ENCODE measurements around the gene GRID1.

Gene GRID1

DNA sequence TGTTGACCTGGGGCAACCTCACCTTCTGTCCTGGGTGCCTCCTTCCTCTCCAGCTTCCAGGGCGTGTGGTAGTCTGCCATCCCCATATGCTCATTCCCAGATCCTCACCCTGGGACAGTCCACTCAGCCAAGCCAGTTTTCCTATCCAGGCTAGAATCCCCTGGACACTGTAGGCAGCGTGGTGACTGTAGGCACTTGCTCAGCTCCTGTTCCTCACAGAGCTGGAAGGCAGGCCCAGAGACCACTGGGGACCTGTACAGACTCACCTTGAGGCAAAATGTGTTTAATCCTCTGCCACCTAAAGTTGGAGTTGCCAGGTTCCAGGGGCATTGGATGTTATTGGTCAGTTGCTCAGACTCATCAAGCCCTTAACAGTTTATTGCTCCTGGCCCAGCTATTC is 2.4 kb upstream of the GRID1 start:
- FAIRE-seq = no peak
- no peak for DNase-seq (ENCODE audit: insufficient read length, low spot score)
- TF ChIP-seq, protein P1, sequence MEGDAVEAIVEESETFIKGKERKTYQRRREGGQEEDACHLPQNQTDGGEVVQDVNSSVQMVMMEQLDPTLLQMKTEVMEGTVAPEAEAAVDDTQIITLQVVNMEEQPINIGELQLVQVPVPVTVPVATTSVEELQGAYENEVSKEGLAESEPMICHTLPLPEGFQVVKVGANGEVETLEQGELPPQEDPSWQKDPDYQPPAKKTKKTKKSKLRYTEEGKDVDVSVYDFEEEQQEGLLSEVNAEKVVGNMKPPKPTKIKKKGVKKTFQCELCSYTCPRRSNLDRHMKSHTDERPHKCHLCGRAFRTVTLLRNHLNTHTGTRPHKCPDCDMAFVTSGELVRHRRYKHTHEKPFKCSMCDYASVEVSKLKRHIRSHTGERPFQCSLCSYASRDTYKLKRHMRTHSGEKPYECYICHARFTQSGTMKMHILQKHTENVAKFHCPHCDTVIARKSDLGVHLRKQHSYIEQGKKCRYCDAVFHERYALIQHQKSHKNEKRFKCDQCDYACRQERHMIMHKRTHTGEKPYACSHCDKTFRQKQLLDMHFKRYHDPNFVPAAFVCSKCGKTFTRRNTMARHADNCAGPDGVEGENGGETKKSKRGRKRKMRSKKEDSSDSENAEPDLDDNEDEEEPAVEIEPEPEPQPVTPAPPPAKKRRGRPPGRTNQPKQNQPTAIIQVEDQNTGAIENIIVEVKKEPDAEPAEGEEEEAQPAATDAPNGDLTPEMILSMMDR (IDR thresholded peaks at IDR 0.05; ENCODE audit: insufficient read depth, missing control alignments) = no peak

DNA sequence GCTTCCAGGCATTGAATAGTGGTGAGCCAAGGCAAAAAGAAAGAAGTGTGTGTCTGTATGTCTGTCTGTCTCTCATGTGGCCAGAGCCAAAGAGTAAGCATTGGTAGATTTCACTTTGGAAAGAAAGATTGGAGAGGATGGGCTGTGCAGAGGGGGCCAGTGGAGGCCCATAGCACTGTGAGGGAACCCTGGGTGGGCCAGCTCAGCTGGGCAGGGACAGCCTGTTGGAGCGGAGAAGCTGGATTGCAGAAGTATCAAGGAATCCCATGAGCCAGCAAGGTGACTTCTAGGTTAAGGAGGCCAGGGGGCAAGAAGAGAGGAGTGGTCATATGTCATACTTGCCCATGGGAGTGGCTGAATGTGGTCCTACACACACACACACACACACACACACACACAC is 1.5 kb upstream of the GRID1 start:
- DNase-seq (ENCODE audit: insufficient read length, low spot score) (no peak), FAIRE-seq (no peak)
- TF ChIP-seq, protein P1 (IDR thresholded peaks at IDR 0.05; ENCODE audit: insufficient read depth, missing control alignments) = no peak

DNA sequence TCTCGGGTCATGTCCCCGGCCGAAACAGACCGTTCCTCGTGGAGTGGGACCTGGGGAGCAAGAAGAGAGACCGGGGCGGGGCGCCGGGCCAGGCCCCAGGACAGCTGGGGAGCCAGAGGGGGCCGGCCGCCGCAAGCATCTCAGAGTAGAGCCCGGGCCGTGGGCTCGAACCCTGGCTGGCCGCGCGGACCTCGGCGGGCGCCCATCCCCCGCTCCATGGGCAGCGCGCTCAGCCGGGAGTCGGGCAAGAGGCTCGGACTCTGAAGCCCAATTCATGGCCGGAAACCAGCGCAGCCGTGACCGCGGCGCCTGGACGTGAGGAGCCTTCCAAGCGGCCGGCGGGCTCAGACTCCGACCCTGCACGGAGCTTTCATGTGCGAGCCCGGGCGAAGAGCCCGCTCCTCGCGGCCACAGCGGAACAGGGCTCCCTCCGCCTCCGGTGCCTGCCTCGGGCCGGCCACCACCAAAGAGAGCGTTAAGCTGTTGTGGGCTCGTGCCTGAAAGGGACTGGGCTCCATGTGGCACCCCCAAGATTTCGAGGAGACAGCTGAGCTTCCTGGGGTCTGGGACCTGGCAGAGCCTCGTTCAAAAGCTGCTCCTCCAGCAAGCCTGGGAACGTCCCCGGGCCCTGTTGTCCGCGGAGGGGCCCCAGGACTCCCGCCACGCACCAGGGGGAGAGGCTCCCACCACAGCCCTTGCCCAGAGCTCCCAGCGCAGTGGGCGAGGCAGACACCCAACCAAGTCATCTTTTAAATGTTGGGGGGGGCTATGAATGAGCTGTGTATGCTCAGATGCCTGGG is 757 bp upstream of the GRID1 start:
- DNase-seq (ENCODE audit: insufficient read length, low spot score) = no peak
- no peak for FAIRE-seq

DNA sequence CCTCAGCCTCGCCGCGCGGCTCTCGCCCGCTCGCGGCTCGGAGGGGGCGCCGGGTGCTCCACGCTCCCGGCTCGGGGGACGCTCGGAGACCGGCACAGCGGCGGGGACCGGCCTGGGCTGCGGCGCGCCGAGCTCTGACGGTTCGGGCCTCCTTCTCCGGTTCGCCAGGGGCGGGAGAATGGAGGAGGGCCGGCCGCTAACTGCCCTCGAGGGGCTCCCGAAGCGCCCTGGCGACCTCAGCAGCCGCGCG is 232 bp upstream of the GRID1 start:
- TF ChIP-seq, protein P1 (IDR thresholded peaks at IDR 0.05; ENCODE audit: insufficient read depth, missing control alignments) = no peak
- no peak for FAIRE-seq
- DNase-seq (ENCODE audit: insufficient read length, low spot score) = no peak

More for the DNA sequence above, 757 bp upstream of the GRID1 start:
- TF ChIP-seq, protein P1 (IDR thresholded peaks at IDR 0.05; ENCODE audit: insufficient read depth, missing control alignments) = no peak

DNA sequence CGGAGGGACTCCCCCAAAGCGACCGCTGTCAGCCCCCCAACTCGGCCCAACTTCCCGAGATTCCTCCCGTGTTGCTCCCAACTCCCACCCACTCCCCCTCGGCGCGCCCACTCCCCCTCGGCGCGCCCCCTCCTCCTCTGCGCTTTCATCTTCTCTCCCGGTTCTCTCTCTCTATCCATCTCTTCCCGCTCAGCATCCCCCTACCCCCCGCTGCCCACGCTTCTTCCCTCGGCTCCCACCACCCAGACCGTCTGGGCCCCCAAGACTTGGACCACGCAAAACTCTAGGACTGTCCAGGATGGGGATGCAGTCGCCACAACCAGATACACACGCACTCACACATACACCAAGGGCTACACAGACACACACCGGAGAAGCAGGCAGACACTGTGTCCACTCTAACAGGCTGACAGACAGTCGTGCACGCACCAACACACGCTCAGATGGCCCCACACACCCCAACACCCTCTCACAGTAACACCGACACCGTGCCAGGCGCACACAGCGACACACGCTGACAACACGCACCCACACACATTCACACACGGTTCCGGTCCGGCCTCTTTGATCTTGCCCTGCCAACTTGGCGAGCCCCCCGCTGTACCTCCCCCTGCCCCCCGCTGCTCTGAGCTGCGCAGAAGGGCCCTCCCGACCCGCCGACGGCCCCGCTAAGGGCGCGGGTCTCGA is 1.1 kb downstream of the GRID1 start:
- DNase-seq (ENCODE audit: insufficient read length, low spot score) = no peak
- TF ChIP-seq, protein P1 (IDR thresholded peaks at IDR 0.05; ENCODE audit: insufficient read depth, missing control alignments) = no peak
- FAIRE-seq = no peak

DNA sequence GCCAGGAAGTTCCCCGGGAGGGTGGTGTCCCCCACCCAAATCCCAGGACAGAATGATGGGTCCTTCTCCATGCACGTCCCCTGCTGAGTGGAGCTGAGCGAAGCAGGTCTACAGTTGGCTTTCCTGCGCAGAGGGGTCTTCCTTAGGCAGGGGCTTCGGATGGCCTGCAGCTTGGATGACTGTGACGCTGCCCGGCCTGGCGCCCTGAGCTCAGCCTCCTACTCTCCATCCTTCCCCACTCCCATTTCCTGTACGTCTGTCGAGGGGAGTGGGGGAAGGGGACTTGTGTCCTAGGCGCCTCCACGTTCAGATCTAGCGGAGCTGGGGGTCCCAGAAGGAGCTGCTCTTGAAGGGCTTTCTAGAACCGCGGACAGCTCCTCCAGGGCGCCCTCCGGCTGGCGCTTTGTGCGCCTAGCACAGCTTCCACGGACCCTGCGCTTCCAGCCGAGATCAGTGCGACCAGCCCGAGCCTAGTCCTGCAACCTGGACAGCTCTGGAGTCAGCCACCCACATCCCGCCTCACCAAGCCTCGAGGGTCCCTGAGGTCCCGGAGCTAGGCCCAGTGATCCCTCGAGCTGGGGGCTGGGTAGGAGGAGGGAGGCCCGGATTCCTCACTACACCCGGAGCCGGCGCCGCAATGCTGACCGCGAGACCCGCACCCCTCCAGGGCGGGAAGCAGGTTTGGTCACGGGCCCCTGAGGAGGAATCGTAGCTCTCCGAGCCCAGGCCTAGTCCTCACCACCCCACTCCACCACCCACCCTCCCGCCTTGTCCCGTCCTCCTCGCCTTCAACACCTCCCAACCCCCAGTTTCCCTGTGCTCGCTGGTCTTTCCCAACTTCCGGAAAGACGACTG is 1.9 kb downstream of the GRID1 start:
- TF ChIP-seq, protein P1 (IDR thresholded peaks at IDR 0.05; ENCODE audit: insufficient read depth, missing control alignments) = peak; percentile 2
- no peak for DNase-seq (ENCODE audit: insufficient read length, low spot score)
- no peak for FAIRE-seq
